Daoy (cell line): ENCODE results near the gene TMEM106C. TPM values are rescaled to one million over a fixed set of nuclear protein-coding genes. Genes with fewer than 3 reads are reported as not detected.
A peak's percentile ranks its signal among the peaks of the same experiment; 100 is the strongest.

Experiments used
- DNase-seq: peaks from one replicate; pipeline ENCODE4 v3.0.0-alpha.2; 2015; ENCODE audit warnings: low read depth
- total RNA-seq: library from RNA; depleted of rRNA; stranded (reverse); fragments of >200 nt; shearing (Covaris generic); gene quantifications from 2 replicates; pipeline ENCODE4 v1.2.3, GENCODE V29; 2014

TMEM106C gene
- total RNA-seq, 1 experiment from 2014 or later: 181 TPM

DNA sequence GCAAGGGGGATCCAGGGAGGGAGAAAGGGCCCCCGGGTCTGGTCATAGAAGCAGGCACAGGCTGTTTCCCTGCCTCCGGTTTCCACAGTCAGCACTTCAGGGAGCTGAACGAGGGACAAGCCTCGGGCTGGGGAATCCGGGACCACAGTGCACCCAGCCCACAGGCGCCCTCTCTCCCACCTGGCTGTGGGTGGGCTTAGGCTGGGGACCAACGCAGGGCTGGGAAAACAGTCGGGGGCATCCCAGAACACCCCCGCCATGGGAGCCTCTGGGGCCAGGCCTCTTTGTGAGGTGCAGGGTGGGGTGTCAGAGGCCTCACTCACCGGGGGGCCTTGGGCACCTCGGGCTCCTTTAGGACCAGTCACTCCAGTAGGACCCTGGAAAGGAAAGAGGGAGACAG lies 16.3 kb downstream of the TMEM106C start:
- DNase-seq: no peak

DNA sequence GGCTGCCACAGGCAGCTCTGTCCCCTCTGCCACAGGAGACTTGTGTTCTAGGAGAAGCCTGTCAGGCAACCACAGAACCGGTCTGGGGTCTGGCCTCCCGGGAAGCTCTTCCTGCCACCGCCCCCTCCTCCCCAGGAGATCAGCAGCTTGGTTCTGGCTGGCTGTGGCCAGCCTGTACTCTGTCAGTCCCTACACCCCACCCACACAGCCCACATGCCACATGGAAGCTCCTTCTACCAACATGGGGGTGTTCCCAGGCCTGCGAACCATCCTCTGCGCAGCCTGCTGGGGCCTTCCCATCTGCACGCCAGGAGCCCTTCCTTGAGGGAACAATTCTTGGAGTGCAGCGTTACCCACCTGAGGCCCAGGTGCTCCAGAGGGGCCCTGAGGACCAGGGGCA lies 16.8 kb downstream of the TMEM106C start:
- no peak for DNase-seq

DNA sequence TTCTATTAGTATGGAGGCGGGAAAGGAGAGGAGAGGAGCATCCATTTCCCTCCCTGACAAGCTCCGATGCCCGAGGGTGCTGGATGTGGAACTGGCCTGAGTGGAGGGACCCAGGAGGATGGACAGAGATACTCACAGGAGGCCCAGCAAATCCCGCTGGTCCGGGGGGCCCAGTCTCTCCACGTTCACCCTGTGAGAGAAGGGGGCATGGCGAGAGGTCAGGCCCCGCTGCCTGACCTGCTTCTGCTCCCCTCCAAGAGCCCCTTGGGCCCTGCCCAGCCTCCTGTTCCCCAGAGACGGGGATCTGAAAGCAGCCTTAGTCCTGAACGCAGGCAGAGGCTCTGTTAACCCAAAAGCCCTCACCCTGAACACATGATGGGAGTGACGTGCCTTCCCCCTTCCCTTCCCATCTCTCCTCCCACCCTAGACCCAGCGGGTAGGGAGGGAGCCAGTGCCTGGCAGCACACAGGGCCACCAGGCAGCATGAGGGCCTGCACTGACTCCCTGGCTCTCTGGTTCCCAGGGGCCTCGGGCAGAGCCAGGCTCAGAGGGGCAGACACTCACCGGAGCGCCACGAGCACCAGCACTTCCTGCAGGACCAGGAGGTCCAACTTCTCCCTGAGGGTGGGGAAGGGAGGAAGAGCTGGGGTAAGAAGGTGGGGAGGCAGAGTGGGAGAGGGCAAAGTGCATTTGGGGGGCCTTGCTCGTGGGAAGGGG lies 17.5 kb downstream of the TMEM106C start:
- DNase-seq: no peak

- no peak for DNase-seq
Observed at GRCh38 chr12:47981496-47982260, 18.3 kb downstream of the TMEM106C start.

GRCh38 chr12:47982311-47982710 lies 18.9 kb downstream of the TMEM106C start:
- no peak for DNase-seq

- DNase-seq: no peak
Observed at GRCh38 chr12:47982770-47983169, 19.4 kb downstream of the TMEM106C start.

DNA sequence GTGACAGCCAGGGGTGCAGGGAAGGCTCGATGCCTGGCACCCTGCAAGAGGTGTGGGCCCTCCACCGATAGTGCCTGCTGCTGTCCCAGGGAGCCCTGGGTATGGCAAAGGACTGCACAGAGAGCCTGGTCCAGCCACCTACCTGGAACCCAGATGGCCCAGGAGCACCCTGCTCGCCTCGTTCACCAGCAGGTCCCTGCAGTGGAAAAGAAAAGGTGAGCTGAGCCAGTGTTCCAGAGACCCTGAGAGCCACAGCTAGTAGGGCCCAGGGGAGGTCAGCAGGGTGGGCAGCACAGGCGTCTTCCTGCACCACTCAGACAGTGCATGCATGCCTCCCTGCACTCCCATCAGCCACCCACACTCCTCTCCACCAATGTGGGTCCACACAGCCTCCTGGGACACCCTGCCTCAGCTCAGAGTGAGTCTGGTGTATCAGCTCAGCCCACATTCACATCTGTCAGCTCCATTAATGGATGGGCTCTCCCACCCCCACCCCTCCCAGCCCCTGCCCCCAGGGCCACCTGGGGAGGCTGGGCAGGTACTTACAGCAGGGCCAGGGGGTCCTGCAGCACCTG lies 20.2 kb downstream of the TMEM106C start:
- no peak for DNase-seq

DNA sequence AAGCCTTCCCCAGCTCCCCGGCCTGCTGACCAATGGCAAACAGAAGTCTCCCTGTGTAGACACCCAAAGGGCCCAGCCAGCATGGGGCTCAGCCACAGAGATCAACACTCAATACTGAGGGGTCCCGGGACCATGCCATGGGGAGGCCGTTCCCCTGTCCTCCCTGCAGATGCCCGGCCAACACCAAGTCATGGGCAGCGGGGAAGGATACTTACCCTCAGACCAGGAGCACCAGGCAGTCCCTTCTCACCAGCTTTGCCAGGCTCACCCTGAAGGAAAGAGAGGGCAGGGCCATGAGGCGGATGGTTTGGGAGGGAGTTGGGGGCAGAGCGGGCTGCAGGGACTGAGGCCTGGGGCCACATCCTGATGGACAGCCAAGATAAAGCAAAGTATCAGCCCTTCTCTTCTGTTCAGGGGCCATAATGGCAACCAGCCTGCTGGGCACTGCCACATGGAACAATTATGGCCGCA lies 21.0 kb downstream of the TMEM106C start:
- no peak for DNase-seq

DNA sequence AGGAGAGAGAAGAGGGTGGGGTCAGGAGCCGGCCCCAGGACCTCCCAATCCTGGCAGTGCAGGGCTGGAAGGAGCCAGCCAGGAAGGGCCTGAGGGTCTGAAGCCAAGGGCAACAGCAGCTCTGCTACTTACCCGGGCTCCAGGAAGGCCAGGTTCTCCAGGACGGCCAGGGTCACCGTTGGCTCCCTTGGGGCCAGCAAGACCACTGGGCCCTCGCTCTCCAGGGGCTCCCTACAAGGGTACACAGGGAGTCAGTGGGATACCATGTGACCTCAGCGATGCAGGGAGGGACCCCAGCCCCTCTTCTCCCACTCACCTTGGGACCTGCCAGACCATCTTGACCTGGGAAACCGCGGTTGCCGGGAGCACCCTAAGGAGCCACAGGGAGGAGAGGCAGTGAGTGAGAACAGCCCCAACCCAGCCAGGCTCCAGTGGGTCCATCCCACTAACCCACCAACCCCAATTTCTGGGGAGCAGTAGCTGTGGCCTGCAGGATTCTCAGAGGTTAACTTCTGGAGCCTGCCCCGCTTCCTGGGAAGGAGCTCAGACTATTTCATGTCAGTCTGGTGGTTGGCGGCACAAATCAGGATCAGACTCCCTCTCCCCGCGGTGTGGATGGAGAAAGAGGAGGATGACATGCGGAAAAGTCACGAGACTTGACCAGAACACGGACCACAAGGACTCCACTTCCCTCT lies 22.3 kb downstream of the TMEM106C start:
- no peak for DNase-seq

GRCh38 chr12:47986291-47986660 lies 22.9 kb downstream of the TMEM106C start:
- no peak for DNase-seq

DNA sequence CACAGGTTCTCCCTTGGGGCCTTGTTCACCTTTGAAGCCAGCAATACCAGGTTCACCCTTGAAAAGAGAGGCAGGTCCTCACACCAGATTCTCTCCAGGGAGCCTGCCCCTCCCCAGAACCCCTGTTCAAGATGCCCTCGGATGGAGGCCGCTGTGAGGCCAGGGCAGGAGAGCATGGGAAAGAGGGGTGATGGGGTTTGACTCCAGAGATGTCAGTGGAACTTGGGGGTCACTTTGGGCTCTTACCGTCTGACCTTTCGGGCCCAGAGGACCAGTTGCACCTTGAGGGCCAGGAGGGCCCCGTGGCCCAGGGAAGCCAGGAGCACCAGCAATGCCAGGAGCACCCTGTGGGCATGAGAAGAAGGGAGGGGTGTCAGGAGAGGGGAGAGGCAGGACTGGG lies 23.4 kb downstream of the TMEM106C start:
- DNase-seq: no peak

GRCh38 chr12:47987411-47988072 lies 24.1 kb downstream of the TMEM106C start:
- no peak for DNase-seq

DNA sequence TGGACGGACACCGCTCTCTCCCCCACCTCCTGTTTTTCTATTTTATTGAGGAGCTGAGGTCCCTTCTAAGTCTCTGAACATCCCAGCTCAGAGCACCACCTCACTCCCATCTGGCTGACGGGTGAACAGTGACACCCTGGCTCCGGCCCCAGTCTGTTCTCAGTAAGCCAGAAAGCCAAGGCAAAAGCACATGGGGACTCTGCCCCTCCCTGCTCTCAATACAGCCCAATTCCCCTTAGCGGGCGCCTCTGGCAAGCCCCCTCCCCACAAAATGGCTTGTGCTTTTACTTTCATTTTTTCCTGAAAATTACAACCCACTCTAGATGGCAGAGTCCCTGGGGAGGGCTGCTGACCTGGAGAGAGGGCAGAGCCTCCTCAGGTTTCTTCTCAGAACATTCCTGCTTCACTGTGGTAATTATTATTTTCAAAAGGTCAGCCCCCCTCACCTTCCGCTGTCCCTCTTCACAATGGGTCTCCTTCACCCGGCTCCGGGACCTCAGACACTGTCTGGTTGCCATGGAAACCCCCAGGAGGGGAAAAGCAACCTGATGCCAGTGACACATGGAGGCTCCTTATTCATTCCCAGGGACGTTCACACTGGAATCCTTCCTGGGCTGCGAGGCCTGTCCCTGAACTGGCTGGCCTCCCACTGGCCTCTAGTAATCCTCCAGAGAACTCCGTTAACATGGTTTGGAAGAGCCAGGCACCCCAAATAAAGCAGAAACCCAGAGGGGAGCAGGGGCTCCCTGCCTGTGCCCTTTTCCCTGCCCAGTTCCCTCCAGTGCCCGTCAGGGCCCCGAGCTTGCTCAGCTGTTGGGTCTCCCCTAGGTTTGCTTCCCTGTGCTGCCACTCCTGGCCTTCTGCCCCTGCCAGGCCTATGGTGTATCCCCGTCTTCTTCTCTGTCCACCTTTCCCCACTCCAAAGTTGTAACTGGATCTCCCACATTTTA lies 25.0 kb downstream of the TMEM106C start:
- DNase-seq: peak; percentile 46

DNA sequence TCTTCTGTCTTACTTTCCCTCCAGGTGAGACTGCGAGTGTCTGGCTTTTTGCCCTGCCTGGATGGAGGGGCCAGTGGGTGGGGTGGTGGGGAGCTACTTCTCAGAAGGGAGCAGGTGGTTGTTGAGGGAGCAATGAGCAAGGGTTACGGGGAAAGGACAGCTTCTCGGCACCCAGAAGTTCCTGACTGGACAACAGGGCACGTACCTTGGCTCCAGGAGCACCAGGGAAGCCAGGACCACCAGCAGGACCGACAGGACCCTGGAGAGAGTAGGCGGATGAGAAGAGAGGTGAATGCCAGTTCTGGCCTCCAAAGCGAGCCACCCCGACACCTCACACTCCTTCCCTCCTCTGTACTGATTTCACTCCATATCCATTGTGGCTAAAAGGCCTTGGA lies 25.6 kb downstream of the TMEM106C start:
- DNase-seq: no peak

DNA sequence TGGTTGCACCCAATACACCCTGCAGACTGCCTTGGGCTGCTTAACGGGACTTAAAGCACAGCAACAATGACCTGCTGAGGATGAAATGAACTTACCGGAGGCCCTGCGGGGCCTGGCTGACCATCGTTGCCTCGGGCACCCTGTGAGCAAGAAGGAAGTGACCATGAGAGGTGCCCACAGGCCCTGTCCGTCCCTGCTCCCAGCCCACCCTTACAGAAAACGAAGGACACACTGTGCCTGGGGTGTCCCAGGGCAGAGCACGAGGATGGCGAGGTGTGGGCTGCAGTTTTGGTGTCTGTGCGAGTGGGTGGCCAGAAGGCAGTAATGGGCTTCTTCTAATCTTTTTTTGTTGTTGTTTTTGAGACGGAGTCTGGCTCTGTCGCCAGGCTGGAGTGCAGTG lies 26.3 kb downstream of the TMEM106C start:
- no peak for DNase-seq

- DNase-seq: no peak
Observed at GRCh38 chr12:47990351-47991105, 27.1 kb downstream of the TMEM106C start.

DNA sequence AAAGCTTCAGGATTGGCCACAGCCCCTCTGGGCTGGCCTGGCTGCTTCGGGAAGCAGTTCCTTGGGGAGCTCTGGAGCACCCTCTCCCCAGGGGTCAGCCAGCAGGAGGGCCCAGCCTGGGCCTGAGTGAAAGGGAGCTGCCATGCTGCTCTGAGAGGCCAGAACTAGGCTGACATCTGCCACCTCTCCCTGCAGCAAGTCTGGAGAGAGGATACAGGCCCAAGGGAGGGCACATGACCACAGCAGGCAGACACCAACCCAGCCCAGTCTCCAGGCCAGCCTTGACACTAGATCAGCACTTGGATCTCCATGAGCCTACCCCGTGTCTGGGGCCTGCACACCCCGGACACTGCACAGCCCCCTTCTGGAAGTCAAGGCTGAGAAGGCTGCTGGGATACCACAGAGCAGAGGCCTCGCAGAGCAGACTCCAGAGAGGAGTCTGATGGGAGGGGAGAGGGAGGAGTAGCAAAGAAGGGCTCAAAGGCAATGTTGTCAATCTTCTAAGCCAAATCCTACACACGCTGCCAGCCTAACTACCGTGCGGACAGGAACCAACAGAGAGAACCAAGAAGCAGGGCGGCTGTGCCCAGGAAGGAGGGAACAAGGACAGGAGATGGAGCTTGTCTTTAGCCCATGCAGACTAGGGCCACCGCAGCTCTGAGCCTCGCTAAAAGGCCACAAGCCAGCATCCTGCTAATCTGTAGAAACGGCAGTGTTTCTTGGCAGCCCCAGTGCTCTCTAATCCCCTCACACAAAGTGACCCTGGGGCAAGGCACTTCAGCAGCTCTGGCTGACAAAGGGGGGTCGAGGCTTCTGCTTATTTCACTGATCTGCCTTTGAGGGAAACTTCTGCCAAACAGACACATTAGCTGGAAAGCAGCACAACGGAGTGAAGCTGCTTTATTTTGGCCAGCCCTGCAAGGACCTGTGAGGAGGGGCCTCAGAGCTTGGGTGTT lies 28.0 kb downstream of the TMEM106C start:
- DNase-seq: no peak

GRCh38 chr12:47992776-47993175 lies 29.4 kb downstream of the TMEM106C start:
- no peak for DNase-seq

DNA sequence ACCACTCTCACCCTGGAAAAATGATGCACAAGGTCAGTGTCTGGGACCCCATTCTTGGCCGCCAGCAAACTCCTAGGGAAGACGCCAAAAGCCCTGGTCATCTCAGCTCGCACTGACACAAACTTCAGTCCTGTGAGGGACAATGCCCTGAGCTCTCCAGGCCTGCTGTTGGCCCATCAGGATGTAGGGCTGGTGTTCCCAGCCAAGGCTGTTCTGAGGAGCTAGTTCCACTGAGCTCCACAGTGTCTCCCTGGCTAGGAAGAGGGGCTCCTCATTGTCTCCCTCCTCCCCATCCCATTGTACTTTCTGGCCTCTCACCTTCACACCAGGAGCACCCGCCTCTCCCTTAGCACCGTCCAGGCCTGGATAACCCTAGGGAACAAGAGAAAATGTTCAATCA lies 30.1 kb downstream of the TMEM106C start:
- no peak for DNase-seq
